ENCODE measurements around the gene SHISAL2B.
"Not testable (repeated sequence)": the region's sequence is repeated elsewhere in the genome, so short reads cannot be mapped to it uniquely, and the experiment has no call there.

SHISAL2B gene

DNA sequence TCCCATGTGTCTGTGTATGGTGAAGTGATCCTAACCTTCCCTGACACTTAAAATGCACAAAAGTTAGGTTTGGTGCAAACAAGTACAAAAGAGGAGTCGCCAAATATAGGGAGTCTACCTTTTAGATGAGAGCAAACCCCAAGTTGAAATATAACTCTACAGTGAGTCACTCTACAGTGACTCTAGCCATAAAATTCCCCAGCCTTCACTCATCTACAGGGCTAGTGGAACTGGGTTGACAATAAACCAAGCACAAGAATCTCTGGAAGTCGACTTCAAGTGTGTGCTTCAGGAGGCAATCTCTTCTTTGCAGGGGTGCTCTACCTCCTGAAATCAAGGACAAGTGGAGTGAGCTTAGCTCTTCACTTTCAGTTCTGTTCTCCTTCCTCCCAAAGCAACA lies 3.3 kb downstream of the SHISAL2B start:
- DNase-seq = no peak
- intact Hi-C loops (cut with DNase I) = no loop called here

DNA sequence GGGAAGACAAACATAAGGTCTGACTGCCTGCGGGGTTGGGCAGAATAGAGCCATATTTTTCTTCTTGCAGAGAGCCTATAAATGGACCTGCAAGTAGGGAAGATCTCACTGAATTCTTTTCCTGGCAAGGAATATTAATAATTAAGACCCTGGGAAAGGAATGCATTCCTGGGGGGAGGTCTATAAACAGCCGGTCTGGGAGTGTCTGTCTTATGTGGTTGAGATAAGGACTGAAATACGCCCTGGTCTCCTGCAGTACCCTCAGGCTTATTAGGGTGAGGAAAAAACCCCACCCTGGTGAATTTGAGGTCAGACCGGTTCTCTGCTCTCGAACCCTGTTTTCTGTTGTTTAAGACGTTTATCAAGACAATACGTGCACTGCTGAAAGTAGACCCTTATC lies 6.1 kb downstream of the SHISAL2B start:
- intact Hi-C loops (cut with DNase I); DNase-seq: not testable (repeated sequence)

DNA sequence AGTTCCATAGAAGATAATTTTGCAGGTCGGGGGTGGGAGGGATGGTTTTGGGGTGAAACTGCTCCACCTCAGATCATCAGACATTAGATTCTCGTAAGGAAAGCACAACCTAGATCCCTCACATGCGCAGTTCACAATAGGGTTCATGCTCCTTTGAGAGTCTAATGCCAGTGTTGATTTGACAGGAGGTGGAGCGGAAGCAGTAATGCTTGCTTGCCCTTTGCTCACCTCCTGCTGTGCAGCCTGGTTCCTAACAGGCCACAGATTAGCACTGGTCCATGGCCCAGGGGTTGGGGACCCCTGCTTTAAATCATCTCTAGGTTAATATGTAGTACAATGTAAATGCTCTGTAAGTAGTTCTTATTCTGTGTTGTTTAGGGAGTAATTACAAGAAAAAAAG lies 10.5 kb downstream of the SHISAL2B start:
- DNase-seq = no peak
- intact Hi-C loops (cut with DNase I) = no loop called here

DNA sequence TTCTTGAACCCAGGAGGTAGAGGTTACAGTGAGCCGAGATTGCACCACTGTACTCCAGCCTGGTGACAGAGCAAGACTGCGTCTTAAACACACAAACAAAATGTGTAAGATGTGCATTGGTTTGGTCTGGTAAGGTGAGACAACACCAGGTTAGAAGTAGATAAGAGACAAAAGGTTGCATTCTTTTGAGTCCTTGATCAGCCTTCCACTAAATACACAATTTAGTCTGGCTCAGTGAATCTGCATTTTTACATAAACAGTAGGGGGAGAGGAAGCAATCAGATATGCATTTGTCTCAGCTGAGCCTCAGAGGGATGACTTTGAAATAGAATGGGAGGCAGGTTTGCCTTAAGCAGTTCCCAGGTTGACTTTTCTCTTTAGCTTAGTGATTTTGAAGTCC lies 15.8 kb downstream of the SHISAL2B start:
- DNase-seq; intact Hi-C loops (cut with DNase I): not testable (repeated sequence)

DNA sequence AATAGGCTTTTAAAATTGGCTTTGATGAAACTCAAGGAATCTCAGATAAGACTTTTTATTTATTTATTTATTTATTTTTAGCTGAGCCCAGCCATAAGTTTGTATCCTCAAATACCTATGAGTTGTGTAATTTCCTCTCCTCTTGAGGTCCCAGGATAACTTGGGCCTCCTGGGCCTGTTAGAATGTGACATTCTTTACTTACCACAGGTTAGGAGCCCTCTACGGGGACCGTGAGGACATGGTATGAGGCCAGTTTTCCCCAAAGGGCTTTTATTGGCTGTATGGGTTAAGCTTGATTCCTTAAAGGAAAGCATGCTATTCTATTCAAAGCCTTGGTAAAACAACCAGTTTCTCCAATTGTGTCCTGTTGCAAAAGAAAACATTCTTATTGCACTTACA lies 16.9 kb downstream of the SHISAL2B start:
- intact Hi-C loops (cut with DNase I) = no loop called here

DNA sequence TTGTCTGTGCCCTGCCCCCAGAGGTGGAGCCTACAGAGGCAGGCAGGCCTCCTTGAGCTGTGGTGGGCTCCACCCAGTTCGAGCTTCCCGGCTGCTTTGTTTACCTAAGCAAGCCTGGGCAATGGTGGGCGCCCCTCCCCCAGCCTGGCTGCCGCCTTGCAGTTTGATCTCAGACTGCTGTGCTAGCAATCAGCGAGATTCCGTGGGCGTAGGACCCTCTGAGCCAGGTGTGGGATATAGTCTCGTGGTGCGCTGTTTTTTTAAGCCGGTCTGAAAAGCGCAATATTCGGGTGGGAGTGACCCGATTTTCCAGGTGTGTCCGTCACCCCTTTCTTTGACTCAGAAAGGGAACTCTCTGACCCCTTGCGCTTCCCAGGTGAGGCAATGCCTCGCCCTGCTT lies 24.2 kb downstream of the SHISAL2B start:
- DNase-seq; intact Hi-C loops (cut with DNase I): not testable (repeated sequence)

More for the DNA sequence above, 16.9 kb downstream of the SHISAL2B start:
- DNase-seq = no peak

DNA sequence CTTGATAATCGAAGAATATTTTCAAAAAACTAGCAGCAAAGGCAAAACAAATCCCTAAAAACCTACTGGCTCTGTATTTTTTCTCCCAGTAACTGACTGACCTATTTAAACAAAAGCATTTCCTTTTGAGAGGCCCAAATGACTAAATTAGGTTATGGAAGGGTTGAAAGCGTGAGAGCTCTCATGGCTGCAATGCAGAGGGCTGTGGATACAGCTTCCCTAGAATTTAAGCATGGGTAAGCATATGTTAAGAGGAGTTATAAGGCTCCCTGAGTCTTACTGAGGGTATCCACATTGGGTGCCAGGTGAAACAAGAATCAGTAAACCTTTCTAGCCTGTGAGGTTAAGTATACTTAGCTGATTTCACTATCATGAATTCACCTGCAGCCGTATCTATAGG lies 32.3 kb downstream of the SHISAL2B start:
- intact Hi-C loops (cut with DNase I) = no loop called here
- DNase-seq = no peak

DNA sequence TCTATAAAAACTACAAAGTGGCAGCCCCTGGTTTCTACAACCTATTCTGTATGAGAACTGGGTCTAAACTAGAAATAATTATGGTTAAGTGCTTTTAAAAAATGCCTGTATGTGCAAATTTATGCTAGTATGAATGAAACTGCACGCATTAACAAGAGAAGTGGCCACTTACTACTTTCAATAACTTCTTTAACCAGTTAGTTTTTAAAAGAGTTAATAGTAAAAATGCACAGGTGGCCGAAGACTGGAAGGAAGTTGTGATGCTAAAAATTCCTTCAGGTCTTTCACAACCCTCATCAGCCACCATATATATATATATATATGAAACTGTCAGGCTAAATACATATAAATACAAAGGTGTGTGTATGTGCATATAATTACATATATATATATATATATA lies 36.8 kb downstream of the SHISAL2B start:
- DNase-seq = no peak
- intact Hi-C loops (cut with DNase I) = no loop called here

DNA sequence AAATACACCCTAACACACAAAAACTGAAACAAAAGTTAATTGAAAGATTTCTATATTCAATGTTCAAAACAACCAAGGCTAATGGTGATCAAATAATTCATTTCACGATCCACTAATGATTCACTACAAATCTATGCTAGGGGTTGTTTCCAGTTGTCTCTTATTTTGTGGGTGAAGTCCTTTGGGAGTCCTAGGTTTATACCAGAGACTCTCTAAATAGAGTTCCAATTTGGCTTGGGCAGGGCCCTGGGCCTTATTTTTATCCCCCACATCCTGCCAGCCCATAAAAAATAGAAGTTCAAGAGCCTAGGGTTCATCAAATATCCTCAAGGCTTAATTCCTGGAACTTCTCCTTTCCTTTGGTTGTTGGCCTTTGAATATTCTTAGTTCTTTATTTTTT lies 52.1 kb downstream of the SHISAL2B start:
- no peak for DNase-seq
- intact Hi-C loops (cut with DNase I) = no loop called here

DNA sequence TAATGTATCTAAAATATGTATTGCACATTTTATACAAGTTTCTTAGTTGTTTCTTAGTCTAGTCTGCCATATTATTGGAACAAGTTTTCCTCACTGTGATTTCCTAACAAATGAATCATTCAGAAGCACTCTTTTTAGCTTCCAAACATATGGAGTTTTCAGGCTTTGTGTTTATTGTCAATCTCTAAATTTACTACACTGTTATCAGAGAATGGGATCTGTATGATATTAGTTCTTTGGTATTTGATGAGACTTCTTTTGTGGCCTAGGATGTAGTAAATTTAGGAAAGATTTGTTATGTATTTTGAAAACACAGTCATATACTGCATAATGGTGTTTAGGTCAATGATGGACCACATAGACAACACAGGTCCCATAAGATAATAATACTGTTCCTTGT lies 52.5 kb downstream of the SHISAL2B start:
- intact Hi-C loops (cut with DNase I) = no loop called here
- DNase-seq = no peak

DNA sequence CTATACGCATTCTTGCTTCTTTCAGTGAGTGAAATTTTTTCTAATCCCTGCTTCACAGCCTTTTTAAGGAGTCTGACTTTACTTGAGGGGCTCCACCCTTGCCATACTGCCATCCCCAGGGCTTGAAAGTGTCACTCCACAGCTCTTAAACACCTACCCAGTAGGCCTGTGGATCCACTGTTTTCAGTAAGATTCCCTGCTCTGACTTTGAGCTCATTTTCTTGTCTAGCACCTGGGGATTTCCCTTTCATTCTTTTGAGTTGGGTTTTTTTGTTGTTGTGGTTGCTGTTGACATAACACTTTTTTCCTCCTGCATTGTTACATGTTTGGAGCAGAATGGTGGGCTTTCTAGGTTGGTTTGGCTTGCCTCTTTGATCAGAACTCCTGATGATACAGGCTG lies 54.6 kb downstream of the SHISAL2B start:
- intact Hi-C loops (cut with DNase I) = no loop called here
- DNase-seq = no peak

DNA sequence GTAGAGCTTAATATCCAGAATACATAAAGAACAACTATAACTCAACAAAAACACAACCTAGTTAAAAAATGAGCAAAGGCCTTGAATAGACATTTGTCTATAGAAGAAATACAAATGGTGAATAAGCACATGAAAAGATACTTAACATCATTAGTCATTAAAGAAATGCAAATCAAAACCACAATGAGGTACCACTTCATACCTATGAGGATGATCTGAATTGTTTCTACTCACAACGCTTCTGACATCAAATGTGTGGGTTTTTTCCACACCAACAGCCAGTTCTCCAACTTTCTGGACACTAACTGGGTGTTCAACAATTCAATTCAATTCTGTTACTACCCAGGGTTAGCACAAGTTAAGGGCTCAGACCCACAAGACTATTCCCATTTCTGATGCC lies 56.1 kb downstream of the SHISAL2B start:
- no peak for DNase-seq
- intact Hi-C loops (cut with DNase I) = no loop called here

DNA sequence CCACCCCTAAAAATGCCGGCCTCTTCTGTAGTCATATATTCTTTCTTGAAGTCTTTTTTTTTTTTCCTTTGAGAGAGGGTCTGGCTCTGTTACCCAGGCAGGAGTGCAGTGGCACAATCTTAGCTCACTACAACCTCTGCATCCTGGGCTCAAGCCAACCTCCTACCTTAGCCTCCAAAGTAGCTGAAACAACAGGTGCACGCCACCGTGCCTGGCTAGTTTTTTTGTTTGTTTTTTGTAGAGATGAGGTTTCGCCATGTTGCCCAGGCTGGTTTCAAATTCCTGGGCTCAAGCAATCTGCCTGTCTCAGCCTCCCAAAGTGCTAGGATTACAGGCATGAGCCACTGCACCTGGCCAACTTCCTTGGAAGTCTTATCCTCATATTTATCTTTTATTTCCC lies 59.1 kb downstream of the SHISAL2B start:
- no peak for DNase-seq
- intact Hi-C loops (cut with DNase I) = no loop called here

DNA sequence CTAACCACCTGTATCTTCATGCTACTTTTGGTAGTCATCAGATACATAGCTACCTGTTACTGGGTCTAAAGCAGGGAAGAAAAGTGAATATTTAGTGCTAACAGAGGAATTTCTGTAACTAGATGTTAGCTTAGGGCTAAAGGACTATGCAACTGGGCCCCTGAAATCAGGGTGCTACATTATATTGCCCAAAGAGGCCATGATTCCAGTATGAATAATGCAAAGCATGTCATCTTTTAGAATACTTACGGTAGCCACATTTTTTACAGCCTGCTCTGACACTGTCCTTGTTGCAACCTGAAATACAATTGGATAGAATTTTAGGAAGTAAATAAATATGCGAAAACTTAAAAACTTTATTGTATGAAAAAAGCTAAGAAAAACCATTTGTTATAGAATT lies 63.8 kb downstream of the SHISAL2B start:
- intact Hi-C loops (cut with DNase I) = no loop called here
- DNase-seq = no peak

DNA sequence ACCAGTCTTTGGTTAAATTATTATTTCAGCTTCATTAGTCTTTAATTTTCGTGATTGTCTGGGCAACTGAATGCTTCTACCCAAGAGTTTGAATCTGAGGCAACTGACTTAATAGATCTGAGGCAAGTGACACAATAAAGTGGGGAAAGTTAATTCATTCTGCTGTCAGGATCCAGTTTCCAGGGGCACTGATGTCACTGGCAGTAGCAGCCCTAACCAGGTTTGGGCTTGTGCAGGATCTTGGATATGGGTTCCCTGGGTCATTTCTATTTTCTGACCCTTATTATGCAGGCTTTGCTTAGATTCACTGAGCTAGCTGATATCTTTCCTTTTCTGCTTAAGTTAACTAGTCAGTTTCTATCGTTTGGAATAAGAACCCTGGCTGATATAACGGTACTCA lies 68.6 kb downstream of the SHISAL2B start:
- DNase-seq = no peak
- intact Hi-C loops (cut with DNase I) = no loop called here

DNA sequence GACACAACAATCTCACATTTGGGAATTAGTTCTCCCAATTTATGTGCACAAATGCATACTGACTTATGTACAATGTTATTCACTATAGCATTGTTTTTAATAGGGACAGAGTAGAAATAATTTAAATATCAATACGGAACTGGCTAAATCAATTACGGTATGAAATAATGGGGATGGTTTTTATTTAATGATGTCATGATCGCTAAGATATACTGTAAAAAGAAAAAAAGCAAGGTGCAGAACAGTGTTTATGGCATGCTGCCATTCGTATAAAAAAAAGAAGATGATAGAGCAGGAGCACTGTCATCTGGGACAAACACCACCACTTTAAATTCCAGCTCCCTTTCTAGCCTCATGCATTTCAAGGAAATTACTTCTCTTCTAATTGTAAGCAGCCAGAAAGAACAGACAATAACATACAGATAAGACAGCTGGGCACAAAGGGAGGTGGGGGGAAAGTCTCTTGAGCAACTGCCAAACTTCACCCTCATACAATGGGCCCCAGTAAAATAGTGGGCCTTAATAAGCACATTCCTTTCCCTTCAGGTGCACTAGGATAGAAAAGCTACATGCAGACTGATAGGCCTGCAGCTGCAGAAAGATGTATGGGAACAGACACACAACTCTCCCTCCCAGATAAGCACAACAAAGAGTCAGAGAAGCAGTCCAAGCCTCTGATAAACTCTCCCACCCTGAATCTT lies 69.8 kb downstream of the SHISAL2B start:
- no peak for DNase-seq
- intact Hi-C loops (cut with DNase I) = no loop called here

DNA sequence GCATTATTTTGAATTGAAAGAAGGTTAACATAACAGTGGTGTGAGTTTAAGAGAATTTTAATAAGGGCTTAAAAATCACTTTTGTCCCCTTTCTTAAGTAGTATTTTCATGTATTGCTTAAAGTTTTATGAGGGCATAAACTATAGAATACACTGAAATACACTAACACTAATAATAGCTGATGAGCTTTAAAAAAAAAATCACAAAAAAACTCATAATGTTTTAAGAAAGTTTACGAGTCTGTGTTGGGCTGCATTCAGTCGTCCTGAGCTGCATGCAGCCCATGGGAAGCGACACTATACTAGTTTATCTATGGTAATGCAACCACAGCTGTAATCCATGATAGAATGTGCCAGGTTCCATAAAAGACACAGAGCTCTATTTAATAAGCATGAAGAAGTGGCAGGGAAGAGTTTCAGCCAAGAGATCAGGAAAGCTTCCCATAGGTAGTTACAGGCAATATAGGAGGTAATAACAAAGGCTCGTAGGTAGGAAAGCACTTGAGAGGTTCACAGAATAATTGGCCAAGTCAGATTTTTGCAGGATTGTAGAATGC lies 73.7 kb downstream of the SHISAL2B start:
- no peak for DNase-seq
- intact Hi-C loops (cut with DNase I) = no loop called here

DNA sequence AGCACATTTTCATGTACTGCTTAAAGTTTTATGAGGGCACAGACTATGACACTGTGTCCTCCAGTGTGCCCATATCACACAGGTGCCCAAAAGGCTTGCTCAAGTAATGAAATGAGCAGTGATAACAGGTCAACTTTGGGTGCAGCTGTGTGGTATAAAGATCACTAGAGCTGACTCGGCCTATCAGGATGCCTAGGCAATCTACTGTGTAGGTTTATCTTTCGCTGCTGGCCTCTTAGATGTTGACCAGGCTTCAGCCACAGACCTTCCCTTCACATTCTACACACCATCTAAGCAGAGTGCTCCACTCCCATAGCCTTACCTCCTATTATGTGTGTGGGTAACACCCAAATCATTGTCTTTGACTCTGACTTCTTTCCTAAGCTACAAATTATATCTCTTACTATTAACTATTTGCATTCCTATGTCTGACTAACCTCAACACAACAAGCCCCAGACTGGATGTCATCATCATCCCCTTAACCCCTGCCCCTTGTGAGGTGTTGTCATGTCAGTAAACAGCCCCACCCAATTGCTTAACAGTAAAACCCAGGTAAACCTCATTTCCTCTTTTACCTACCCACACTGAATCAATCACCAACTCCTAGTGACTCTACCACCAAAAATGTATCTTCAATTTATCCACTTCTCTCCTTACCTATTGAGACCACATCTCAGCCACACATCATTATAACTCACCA lies 75.7 kb downstream of the SHISAL2B start:
- intact Hi-C loops (cut with DNase I) = no loop called here
- no peak for DNase-seq

DNA sequence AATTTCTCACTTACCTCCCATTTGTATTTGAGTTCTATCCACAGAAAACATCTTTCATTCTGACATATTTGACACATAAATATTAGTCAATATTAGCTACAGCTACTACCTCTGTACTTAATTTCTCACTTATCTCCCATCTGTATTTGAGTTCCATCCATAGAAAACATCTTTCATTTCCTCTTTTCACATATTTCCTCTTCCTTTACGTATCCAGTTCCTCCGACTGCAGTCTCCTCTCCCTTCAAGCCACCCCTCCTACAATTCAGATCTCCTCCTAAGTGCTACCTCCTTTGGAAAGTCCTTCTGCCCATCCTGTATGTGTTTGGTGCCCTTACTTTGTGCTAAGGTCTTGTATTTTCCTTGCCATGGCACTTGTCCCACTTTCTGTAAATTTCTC lies 76.6 kb downstream of the SHISAL2B start:
- no peak for DNase-seq
- intact Hi-C loops (cut with DNase I) = no loop called here
